GM21717 (cell line): ENCODE data around the gene NUP50.

ENCODE experiments used
- ATAC-seq: cut with Tn5 transposase; IDR thresholded peaks from one replicate; pipeline ENCODE4 v1.9.1; 2021; ENCODE audit warnings: mild to moderate bottlenecking, moderate library complexity; ENCODE audit not compliant: unreplicated experiment

Gene NUP50, protein sequence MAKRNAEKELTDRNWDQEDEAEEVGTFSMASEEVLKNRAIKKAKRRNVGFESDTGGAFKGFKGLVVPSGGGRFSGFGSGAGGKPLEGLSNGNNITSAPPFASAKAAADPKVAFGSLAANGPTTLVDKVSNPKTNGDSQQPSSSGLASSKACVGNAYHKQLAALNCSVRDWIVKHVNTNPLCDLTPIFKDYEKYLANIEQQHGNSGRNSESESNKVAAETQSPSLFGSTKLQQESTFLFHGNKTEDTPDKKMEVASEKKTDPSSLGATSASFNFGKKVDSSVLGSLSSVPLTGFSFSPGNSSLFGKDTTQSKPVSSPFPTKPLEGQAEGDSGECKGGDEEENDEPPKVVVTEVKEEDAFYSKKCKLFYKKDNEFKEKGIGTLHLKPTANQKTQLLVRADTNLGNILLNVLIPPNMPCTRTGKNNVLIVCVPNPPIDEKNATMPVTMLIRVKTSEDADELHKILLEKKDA

DNA sequence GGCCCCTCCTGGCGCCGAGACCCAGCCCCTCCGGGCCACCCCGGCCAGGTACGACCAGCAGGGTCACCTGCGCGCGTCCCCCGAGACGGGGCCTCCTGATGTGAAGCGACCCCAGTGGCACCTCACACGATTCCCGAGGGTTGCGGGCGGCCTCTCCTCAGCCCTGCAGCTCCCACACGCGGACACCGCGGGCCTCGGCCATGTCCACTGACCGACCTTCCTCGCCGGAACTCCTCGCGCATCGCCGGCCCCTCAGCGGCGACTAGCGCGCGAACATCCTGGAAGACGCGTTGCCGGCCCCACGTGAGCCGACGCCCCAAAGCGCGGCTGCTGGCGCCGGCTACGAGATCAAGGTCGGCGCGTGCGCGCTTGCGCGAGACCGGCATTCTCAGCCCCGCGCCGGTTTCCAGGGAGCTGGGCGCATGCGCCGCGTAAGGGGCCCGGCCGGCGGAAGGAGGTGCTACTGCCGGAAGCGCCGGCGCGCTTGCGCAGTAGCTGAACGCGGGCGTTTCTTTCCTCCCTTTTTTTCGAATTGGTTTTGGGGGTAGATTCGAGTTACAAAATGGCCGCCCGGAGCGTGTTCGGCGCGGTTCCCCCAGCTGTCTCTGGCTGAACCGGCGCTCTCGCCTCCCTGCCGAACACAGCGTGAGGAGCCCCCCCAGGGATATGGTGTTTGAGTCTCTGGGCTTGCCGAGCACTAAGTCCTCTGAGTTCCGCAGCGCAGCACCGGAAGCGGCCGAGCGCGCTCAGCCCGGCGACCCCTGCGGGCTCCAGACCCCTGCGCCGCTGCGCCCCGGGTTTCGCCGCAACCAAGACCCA, at the start of gene NUP50:
Gene NUP50, plus strand, starts transcription at position 475 of the 819 bp plus-strand sequence. CDS start 4,253 bp downstream, outside the sequence.
- peak; percentile 55 for ATAC-seq

DNA sequence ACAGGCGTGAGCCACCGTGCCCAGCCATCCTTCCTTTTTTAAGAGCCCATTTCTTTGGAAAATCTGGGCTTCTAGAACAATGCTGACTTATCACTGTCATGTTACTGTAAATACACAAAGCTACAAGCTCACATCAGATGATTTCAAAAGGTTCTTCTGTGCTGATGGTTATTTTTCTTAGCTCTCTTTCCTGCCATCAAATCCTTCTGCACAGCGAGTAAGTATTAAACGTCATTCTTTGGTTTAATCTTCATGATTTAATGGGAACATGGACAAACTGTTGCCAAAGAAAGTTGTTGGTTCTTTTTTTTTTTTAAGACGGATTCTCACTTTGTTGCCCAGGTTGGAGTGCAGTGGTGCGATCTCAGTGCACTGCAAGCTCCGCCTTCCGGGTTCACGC, 43.3 kb upstream of the NUP50 start:
- no peak for ATAC-seq

DNA sequence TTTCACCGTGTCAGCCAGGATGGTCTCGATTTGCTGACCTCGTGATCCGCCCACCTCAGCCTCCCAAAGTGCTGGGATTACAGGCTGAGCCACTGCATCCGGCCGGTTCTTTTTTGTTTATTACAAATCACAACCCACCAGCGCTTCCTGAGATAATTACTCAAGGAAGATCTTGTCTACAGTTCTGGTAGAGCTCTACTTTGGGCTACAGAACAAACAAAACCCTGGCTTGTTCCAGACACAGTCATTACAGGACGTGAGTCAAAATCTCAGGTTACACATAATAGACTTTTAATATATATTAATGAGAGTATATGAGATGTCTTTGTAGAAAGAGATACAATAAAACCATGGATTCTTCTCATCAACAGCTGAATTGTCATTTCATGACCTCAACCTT, 42.8 kb upstream of the NUP50 start:
- ATAC-seq = no peak

DNA sequence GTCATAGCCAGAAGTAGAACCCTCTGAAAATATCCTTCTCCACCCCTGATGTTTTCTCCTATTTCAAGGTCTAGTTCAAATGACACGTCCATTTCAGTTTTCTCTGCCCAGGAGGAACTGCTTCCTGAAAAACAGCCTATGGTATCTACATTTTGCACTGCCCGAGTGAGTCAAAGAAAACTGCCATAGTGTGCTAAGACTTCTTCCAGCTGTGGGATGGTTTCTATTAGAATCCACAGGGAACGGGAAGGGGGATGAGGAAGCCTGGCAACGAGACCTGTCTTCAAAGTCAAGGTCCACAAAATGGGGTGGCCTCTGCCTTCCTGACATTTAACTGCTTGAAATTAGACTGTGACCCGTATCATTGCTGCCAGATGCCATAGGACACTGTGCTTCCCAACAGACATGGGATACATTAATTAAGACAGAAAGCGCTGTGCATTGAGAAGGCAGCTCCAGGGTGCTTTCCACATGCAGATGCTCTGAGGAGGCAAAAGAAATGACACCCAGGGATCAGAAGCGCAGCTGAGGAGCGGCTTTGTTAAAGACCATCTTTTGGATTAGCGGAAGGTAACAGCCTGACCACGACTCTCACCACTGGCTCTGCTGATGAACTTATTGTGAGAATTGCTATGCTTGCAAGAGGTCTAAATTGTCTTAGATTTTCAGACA, 39.4 kb upstream of the NUP50 start:
- no peak for ATAC-seq

DNA sequence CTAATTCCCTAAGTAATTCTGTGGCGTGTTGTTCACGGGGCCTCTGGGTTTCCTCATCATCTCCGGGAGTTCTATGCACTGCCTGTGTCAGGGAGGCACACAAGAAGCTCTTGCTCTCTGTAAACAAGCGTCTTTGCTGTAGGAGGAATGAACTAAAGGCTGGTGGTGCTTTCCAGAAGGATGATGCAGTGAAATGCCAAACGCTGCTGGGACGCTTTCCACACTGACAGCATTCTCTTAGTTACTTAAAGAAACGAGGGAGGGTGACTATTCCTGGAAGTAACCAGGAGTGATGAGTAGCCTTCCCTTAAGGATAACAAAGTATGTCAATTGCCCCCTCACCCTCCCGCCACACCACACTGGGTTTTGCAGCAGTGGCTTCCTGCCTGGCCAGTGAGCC, 38.5 kb upstream of the NUP50 start:
- ATAC-seq = no peak

DNA sequence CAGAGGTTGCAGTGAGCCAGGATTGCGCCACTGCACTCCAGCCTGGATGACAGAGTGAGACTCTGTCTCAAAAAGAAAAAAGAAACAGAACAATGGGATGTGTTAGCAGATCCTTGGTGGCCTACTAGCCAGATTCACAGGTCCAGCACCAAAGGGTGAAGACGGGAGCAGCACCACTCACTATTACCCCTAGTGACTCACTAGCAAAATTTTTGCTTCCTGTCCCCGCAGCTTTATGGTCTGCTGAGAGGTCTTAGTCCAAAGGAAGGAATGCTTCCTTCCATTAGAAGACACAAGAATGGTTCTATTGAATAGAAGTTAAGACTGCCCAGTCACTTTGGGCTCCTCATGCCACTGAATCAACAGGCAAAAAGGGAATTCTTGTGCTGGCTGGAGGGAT, 35.9 kb upstream of the NUP50 start:
- no peak for ATAC-seq

DNA sequence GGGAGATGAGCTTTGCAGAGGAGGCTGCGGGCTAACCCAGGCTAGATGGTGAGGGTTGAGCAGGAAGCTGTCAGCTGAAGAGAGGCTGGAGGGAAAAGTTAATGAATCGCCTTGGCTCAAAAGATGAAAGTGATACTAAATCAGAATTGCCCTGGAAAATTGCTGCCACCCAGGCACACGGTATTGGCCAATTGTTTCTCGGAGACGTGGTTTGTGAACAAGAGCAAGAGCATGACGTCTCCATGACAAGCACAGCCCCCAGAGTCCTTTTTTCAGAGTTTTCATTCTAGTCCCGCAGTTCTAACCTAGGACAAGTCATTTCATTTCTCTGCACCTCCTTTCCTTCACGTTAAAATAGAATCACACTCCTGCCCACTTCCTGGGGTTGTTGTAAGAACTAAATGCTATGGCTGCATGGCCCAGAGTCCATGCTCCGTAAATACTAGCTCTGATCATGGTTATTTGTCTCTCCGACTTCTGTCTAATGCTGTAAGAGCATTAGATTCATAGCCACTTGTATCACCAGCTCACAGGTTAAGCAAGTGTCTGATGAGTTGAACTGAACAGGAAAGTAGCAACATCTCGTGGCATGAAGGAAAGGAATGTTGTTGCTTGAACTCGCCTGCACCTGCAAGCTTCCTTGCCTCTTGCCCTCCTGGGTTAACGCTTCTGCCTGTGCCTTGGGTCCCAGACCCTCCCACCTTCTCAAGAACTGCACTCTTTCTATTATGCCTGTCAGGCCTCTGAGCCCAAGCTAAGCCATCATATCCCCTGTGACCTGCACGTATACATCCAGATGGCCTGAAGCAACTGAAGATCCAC, 33.8 kb upstream of the NUP50 start:
- ATAC-seq = no peak

DNA sequence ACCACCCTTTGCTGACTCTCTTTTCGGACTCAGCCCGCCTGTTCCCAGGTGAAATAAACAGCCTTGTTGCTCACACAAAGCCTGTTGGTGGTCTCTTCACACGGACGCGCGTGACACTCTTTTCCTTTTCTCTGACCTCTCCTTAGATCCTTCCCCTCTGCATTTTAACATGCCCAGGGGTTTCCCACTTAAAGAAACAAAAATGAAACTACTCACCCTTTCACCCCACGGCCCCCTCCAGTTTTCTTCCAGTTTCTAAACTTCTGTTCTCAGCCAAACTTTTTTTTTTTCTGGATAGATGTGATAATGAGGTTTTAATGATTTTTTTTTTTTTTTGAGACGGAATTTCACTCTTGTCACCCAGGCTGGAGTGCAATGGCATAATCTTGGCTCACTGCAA, 32.8 kb upstream of the NUP50 start:
- no peak for ATAC-seq

DNA sequence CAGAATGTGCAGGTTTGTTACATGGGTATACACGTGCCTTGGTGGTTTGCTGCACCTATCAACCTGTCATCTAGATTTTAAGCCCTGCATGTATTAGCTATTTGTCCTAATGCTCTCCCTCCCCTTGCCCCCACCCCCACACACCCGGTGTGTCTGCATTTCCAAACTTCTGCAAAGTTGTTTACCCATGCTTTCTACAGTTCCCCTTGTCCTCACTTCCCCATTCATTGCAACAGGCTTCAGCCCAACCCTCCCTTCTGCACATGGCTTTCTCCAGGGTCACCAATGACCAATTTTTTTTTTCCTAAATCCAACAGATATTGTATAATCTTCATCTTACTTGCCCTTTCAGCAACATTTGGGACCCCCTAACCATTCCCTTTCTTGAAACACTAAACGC, 32.0 kb upstream of the NUP50 start:
- ATAC-seq = no peak

DNA sequence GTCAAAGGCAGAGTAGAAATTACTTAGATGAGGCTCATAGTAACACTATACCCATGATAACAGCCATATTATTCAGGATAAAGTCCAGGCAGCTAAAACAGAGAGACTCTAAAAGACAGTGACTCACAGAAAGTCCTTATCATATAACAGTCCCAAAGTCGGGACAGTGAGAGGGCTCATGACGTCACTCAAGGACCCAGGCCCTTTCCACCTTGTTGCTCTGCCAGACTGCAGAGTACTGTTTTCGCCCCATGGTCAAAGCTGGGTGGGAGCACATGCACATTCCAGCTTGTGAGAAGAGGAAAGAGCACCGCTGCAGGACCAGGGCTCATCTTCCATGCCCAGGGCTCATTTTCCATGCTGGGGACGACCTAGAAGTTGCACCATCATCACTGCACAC, 29.4 kb upstream of the NUP50 start:
- ATAC-seq = no peak

DNA sequence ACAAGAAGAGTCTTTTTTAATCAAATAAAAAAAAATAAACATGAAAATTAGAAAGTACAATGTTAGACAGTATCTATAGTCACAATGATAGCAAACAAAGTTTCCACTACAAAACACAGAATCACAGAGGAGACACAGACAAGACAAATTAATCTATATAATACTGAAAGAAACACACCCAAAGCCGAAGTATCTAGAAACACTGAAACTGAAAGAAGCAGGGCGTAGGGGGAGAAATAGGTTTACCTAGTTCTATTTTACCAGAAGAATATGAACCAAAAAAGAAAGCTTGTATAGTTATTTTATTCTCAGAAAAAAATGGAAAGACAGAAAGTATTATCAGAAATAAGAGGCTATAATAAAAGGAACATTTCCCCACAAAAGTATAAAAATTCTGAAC, 27.1 kb upstream of the NUP50 start:
- ATAC-seq = no peak

DNA sequence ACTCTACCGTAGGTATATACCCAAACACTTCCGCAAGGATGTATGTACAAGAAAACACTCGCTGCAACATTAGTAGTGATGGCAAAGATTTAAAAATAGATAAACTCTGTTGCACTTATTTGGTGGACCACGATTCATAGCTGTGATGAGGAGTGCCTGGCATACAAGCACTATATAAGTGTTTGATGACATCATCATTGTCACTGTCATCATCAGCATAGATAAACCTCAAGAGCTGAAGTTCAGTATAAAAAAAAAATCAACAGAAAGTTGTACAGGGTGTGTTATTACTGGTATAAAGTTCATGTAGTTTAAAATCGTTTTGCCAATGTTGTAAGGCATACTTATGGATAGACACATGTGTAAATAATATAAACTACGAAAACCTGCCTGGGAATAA, 24.0 kb upstream of the NUP50 start:
- ATAC-seq = no peak

DNA sequence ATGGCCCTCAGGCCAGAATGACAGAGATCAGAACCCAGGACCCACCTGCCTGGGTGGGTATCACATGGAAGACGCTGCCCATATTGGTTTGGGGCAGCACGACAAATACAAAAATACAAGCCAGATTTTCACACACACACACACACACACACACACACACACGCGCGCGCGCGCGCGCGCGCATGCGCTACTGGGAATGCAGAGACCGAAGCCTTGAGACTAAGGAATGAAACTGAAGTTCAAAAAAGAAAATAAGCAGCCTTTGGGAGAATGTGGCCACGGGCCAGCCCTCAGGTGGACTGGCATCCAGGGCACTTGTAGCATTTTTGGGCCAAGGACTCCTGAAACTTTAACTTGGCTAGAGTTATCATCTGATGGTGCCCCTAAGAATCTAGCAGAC, 21.3 kb upstream of the NUP50 start:
- no peak for ATAC-seq

DNA sequence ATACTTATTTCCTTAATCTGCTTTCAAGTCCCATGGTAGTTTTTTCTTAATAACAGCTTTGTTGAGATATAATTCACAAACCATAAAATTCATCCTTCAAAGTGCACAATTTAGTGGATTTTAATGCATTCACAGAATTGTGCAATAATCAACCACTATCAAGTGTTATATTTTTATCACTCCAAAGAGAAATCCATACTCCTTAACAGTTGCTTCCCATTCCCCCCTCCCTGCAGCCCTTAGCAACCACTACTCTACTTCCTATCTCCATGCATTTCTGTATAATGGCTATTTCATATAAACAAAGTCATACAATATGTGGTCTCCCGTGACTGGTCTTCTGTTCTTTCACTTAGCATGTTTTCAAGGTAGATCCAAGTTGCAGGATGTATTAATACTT, 18.8 kb upstream of the NUP50 start:
- ATAC-seq = no peak

DNA sequence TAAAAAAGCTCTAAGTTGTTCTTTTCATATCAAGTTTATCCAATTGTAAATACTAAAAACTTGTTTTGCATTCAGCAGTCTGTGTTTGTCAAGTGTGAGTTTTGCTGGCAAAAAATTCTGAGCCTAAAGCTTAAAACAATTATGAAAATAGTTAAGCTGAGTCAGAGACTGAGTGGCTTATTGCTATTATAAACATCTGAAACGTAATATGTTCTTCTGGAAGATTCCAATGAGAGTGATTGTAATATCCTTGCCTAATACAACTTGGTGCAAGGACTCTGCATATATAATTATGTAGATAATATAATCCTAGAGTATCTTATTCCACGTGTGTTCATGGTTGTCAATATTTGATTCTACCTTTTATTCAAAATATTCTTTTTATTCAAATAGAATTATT, 14.1 kb upstream of the NUP50 start:
- no peak for ATAC-seq

DNA sequence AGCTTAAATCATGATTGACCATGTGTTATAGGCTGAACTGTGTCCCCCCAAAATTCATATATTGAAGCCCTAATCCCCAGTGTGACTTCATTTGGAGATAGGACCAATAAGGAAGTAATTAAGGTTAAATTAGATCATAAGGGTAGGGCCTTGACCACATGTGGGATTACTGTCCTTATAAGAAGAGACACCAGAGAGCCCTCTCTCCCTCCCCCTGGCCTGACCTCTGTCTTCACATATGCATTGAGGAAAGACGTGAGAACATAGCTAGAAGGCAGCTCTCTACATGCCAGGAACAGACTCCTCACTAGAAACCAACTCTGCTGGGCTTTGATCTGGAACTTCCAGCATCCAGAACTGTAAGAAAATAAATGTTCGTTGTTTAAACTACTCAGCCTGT, 13.6 kb upstream of the NUP50 start:
- no peak for ATAC-seq

DNA sequence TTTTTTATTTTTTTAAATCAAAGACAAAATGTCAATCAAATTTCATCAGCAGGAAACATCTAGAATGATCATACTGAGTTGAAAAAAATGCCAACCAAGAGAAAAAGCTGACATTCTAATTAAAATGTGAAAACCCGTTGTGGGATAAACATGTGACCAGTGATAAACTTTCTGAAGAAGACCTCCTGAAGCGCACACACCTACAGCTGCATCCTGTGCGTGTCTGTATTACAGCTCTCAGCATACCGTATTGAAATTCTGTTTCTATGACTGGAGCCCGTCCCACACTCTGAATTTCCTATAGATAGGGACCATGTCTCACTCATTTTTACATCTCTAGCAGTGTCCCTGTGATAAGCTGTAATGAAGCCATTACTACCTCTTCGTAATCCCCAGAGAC, 12.2 kb upstream of the NUP50 start:
- no peak for ATAC-seq

DNA sequence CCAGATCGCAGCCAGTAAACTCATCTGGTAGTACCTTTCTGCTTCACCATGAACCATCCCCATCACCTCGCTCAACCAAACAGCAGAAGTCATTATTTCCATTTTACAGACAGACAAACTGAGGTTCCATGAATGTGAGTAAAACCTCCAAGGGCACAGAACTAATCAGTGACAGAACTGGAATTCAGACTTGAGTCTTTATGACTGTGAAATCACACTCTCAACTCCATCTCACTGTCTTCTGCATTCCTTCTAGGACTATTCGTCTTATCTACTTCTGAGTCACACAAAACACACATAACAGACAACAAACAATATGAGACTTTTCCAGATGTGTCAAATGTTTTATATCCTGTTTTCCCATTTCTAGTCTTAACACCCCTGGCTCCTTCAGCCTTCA, 9.3 kb upstream of the NUP50 start:
- no peak for ATAC-seq

DNA sequence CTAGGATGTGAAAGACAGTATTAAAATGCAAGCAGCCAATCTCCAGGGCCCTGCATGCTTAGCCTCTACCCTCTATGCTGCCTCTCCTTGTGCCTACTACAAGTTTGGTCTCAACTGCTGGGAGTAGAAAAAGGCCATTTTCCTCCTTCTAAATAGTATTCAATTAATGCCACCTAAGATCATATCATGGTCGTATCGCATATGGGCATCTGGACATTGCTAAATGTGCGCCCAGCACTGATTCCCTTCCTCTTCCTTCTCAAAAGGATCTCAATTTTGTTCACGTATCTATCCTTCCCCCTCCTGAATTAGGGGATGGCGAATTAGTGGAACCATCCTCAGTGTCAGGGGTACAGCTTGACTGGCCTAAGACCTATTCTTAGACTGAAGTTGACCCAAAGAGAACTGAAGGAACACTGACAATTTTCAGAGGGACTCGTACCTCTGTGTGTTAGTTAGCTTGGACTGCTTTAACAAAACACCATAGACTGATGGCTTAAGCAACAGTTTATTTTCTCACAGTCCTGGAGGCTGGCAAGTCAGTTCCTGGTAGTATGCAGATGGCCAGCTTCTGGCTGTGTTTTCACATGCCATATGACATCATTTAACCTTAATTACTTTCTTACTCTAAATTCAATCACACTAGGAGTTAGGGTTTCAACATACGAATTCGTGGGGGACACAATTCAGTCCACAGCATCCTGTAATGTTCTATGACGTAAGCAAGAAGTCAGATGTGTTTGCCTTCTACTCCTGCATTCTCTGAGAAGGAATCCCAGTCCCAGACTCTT, 8.5 kb upstream of the NUP50 start:
- no peak for ATAC-seq

DNA sequence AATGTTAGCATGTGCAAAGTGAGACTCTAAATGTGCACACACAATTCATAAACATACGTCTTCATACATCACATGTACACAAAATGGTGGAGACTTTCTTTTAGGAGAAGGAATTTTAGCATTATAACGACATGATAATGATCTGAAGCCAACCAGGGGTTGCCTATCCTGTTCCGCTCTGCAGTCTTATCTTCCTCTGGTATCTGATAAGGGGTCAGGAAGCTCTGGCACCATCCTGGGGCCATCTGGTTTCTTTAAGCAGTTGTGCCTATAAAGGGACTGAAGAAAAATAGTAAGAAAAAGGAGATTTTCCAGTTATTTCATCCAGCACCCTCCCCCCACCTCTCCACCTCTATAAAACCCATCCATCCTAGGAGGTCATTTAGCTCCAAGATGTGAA, 5.8 kb upstream of the NUP50 start:
- no peak for ATAC-seq
